Activated T-helper 17 cell treated with anti-CD3 and anti-CD28 coated beads, Interleukin-2, amount 50 U/mL, for 72 hours (primary cell): Measurements from ENCODE around the gene DDTL. TPM values are rescaled to one million over a fixed set of nuclear protein-coding genes. Genes with fewer than 3 reads are reported as not detected.
"Not testable (repeated sequence)": the region's sequence is repeated elsewhere in the genome, so short reads cannot be mapped to it uniquely, and the experiment has no call there.

ENCODE experiments used
- ATAC-seq: fragments of 150-1000 bp; cut with Tn5 transposase; replicated peaks from 2 replicates; pipeline ENCODE4 v1.10.0; 2021; ENCODE audit warnings: mild to moderate bottlenecking, moderate library complexity
- H3K27ac Mint-ChIP-seq: one replicate; pipeline ENCODE4 v1.8.0; 2022; ENCODE audit warnings: mixed read lengths
- H3K27me3 Mint-ChIP-seq: one replicate; pipeline ENCODE4 v1.8.0; 2022; ENCODE audit warnings: mixed read lengths
- H3K36me3 Mint-ChIP-seq: one replicate; pipeline ENCODE4 v1.8.0; 2022; ENCODE audit warnings: low read depth, mild to moderate bottlenecking, mixed read lengths
- H3K4me1 Mint-ChIP-seq: one replicate; pipeline ENCODE4 v1.8.0; 2022; ENCODE audit warnings: mixed read lengths
- H3K4me3 Mint-ChIP-seq: one replicate; pipeline ENCODE4 v1.8.0; 2022; ENCODE audit warnings: mild to moderate bottlenecking, mixed read lengths
- H3K9me3 Mint-ChIP-seq: one replicate; pipeline ENCODE4 v1.8.0; 2022; ENCODE audit warnings: mixed read lengths
- total RNA-seq, 2 donors: library from RNA; stranded (reverse); gene quantifications; one replicate each; pipeline ENCODE4 v1.2.3, GENCODE V29; 2022

DDTL gene
- 1 to 10 TPM; 2.8 to 4.9 TPM for total RNA-seq

DNA sequence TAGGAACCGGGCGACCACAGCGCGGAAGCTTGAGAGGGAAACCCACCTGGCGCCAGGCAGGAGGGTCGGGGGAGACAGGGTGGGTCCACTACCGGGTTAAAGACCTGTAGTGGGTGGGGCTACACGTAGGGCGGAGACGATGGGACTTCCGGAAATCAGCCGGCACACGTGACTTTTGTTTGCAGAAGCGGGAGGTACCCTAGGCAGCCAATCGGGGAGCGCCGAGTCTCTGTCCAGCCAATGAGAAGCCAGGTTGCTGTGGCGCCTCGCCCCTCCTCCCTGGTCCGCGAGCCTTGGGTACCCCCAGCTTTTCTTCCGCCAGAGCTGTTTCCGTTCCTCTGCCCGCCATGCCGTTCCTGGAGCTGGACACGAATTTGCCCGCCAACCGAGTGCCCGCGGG, at the start of gene DDTL:
Gene DDTL, plus strand, starts transcription at position 321 of the 400 bp plus-strand sequence. Its CDS starts 27 bp downstream, at position 348.
- H3K4me3 Mint-ChIP-seq, H3K9me3 Mint-ChIP-seq, H3K27ac Mint-ChIP-seq, H3K27me3 Mint-ChIP-seq: not testable (repeated sequence)
- ATAC-seq: peak; percentile 99
- Mint-ChIP-seq H3K4me1 (peaks cover 16% of the 10 kb centered on the region), H3K36me3 (peaks cover 28% of the 10 kb centered on the region)

DNA sequence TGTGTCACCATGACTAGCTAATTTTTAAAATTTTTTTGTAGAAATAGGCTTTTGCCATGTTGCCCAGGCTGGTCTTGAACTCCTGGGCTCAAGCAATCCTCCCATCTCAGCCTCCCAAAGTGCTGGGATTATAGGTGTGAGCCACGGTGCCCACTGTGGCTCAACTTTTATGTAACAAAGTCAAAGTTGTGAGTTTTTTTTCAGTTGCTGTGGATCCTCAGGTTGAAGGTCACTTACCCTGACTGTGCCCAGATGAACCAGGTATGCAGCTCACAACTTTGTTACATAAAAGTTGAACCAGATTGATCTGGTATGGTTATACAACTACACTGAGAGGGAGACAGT, 46.4 kb upstream of the DDTL start:
- not testable (repeated sequence) for ATAC-seq, H3K4me3 Mint-ChIP-seq, H3K36me3 Mint-ChIP-seq, H3K4me1 Mint-ChIP-seq, H3K9me3 Mint-ChIP-seq, H3K27me3 Mint-ChIP-seq, H3K27ac Mint-ChIP-seq

DNA sequence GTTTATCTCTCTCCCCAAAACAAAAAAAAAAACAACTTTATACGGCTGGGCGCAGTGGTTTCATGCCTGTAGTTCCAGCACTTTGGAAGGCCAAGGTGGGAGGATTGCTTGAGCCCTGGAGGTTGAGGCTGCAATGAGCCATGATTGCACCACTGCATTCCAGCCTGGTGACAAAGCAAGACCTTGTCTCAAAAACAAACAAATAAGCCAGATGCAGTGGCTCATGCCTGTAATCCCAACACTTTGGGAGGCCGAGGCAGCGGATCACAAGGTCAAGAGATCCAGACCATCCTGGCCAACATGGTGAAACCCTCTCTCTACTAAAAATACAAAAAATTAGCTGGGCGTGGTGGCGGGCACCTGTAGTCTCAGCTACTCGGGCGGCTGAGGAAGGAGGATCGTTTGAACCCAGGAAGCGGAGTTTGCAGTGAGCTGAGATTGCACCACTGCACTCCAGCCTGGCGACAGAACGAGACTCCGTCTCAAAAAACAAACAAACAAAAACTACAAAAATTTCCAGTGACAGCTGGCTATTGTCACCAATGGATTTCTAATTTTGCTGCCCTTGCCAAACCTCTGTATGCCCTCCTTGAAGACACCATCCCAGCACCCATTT, 45.0 kb upstream of the DDTL start:
- not testable (repeated sequence) for H3K27me3 Mint-ChIP-seq, H3K36me3 Mint-ChIP-seq, H3K4me1 Mint-ChIP-seq, ATAC-seq, H3K9me3 Mint-ChIP-seq, H3K4me3 Mint-ChIP-seq, H3K27ac Mint-ChIP-seq

DNA sequence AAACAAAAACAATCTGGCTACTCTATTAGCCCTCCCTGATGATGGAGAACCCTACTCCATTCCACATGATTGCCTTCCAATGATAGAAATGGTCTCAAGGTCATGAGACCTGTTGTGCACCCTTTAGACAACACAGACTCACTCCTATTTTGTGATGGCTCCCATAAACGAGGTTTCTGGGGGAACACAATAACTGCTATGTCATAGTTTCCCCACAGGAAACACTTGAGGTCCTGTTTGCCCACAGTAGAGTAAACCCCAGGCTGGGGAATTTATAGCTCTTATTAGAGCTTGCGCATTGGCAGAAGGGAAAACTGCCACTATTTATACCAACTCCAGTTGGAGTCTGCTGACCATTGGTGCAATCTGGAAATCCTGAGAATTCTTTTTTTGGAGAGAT, 43.8 kb upstream of the DDTL start:
- H3K36me3 Mint-ChIP-seq: no peaks in the 10 kb centered on the region
- H3K27me3 Mint-ChIP-seq: no peaks in the 10 kb centered on the region
- no peak for ATAC-seq
- no peak overlapping the region for H3K4me3 Mint-ChIP-seq
- peaks cover 6% of the 10 kb centered on the region for H3K9me3 Mint-ChIP-seq
- no peak overlapping the region for H3K27ac Mint-ChIP-seq
- H3K4me1 Mint-ChIP-seq: no peaks in the 10 kb centered on the region

DNA sequence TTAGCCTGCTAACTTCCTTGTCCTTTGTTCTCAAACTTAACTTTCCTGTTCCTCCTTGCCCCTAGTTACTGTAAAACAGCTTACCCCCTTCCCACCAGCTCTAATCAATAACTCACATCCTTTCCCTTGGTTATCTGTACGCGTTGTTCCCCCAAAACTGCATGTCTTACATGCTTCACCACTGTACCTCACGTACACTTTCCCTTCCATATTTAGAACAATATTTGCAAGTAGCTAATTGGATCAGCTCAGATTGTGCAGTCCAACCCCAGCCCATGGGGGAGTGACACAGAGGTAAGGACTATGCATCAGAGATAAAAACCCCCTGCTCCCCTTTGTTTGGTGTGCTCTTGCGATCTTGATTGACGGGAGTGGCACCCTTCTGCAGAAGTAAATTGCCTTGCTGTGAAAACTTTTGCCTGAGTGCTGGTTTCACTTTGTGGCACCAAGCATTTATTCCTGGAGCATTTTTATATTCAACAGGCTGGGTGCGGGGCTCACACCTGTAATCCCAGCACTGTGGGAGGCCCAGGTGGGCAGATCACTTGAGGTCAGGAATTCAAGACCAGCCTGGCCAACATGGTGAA, 41.6 kb upstream of the DDTL start:
- no peaks in the 10 kb centered on the region for H3K4me1 Mint-ChIP-seq
- ATAC-seq: no peak
- H3K27ac Mint-ChIP-seq: no peak overlapping the region
- H3K27me3 Mint-ChIP-seq: peaks cover 9% of the 10 kb centered on the region
- peaks cover 6% of the 10 kb centered on the region for H3K9me3 Mint-ChIP-seq
- no peaks in the 10 kb centered on the region for H3K36me3 Mint-ChIP-seq
- H3K4me3 Mint-ChIP-seq: no peak overlapping the region

DNA sequence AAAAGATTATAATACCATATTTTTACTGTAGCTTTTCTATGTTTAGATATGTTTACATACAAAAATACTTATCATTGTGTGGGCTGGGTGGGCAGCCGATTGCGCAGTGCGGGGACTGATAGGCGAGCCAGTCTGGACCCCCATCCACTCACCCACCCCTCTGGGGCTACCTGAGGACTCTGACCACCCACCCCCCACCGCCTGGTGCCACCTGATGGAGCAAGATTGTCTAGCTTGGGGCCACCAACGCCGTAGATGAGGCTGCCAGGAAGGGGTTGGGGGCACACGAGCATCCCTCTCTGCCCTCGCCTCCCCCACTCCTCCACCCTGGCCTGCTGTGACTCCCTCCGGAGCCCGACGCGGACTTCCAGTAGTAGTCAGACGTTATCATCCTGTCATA, 40.1 kb upstream of the DDTL start:
- H3K36me3 Mint-ChIP-seq: no peaks in the 10 kb centered on the region
- H3K4me3 Mint-ChIP-seq: no peak overlapping the region
- H3K27me3 Mint-ChIP-seq: peaks cover 15% of the 10 kb centered on the region
- peaks cover 12% of the 10 kb centered on the region for H3K9me3 Mint-ChIP-seq
- no peaks in the 10 kb centered on the region for H3K4me1 Mint-ChIP-seq
- ATAC-seq: no peak
- H3K27ac Mint-ChIP-seq: no peak overlapping the region

DNA sequence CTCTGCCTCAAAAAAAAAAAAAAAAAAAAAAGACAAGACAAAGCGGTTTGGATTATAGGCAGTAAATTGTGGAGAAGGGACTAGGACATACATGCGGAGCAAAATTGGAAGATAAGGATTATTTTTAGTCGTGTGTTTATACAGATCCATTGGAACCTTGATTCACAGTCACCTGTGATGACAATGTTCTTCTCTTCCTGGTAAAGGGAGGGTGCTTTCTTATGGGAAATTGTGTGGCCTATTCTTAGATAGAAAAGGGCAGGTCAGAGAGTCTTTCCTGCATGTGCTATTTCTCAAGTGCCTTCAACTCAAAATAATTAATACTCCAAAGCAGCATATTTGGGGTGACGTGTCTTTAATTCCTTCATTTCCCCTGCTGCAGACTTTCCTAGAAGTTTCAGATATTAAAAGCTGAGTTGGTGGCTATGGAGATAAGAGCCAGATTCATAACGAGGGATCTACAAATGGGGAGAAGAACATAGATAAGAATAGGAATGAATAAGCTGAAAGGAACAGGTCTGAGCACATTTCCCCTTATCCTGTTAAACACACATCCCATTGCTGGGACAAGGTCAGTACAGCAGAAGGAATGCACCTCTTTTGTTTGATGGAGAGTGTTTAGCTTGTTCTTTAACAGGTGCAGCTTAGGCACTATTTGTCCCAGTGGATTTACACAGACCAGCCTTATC, 28.2 kb upstream of the DDTL start:
- no peak for ATAC-seq
- Mint-ChIP-seq H3K36me3 (no peaks in the 10 kb centered on the region), H3K4me3 (no peak overlapping the region), H3K27me3 (peaks cover 4% of the 10 kb centered on the region), H3K27ac (no peak overlapping the region), H3K4me1 (no peaks in the 10 kb centered on the region), H3K9me3 (no peaks in the 10 kb centered on the region)

DNA sequence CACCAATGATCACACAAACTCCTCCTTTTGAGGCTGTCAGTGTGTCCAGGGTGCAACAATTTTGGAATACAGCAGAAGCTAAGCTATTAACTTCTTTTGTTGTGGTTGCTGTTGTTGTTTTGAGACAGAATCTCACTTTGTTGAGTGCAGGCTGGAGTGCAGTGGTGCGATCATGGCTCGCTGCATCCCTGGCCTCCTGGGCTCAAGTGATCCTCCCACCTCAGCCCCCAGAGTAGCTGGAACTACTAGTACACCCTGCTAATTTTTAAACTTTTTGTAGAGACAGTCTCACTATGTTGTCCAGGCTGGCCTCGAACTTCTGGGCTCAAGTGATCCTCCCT, 27.7 kb upstream of the DDTL start:
- H3K9me3 Mint-ChIP-seq: no peaks in the 10 kb centered on the region
- H3K4me3 Mint-ChIP-seq: no peak overlapping the region
- H3K27me3 Mint-ChIP-seq: peaks cover 4% of the 10 kb centered on the region
- H3K4me1 Mint-ChIP-seq: no peaks in the 10 kb centered on the region
- no peak overlapping the region for H3K27ac Mint-ChIP-seq
- no peaks in the 10 kb centered on the region for H3K36me3 Mint-ChIP-seq
- ATAC-seq: no peak

DNA sequence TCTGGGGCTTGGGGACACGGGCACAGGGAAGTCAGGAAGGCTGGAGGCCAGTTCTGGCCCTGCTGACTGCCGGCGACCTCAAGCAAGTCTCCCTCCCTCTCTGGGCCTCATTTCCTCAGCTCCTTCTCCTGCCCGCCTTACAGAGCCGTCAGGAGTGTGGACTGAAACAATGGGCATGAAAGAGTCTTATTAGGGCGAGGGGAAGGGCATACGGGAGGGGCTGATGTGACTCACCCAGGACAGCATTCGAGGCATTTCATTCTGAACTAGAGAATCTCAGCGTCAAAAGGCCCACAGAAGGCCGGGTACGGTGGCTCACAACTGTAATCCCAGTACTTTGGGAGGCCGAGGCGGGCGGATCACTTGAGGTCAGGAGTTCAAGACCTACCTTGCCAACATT, 26.5 kb upstream of the DDTL start:
- not testable (repeated sequence) for ATAC-seq, H3K4me3 Mint-ChIP-seq, H3K27me3 Mint-ChIP-seq, H3K36me3 Mint-ChIP-seq, H3K27ac Mint-ChIP-seq, H3K9me3 Mint-ChIP-seq, H3K4me1 Mint-ChIP-seq

DNA sequence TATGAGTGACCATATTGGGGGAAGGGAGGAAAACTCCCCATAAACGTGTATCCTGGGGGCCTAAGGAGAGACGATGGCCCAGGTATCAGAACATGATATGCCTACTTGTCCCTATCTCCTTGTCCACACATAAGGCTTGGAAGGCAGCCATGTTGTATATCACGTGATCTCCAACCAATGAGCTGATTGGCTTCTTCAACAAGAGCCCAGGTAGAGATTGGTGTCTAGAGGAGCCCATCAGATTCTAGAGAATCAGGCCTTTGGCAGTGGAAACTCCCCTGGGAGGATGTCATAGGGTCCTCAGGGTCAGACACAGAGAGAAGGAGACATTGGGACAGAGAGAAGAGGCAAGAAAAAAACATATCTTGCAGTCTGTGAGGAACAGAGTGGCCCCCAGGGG, 19.3 kb upstream of the DDTL start:
- H3K9me3 Mint-ChIP-seq, H3K36me3 Mint-ChIP-seq, ATAC-seq, H3K4me1 Mint-ChIP-seq, H3K27me3 Mint-ChIP-seq, H3K4me3 Mint-ChIP-seq, H3K27ac Mint-ChIP-seq: not testable (repeated sequence)

DNA sequence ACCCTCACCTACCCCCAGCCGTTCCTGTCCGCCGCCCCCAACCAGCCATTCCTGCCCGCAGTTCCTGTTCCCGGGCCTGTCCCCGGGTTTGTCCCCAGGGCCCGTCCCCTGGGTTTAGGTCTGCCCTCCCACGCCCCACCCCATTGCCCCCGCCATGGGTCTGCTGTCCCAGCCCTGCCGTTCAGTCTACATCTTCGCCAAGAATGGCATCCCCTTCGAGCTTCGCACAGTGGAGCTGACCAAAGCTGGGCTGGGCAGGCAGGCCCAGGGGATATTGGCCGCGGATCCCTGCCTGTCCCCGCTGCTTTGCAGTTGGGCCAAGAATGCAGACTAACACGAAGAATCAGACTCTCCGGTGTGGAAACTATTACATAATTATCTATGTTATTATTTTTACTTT, 16.9 kb upstream of the DDTL start:
- not testable (repeated sequence) for ATAC-seq, H3K4me1 Mint-ChIP-seq, H3K27me3 Mint-ChIP-seq, H3K4me3 Mint-ChIP-seq, H3K36me3 Mint-ChIP-seq, H3K27ac Mint-ChIP-seq, H3K9me3 Mint-ChIP-seq

DNA sequence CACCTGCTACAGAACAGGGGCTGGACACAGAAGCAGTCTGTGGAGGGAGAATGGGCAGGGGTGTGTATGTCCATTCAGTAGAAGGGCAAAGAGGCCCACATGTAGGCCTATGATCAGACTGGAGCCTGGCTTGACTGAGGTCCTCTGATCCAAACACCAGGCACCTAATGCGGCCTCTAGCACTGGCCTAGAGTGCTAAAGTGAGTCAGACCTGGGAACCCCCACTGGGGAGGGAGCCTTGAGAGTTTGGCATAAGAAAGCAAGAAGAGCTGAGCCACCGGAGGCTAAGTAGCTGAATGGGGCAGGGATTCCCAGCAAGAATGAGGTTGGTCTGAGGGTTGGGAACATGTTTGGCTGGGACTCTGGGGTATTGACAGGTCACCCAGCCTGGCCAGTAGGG, 15.3 kb upstream of the DDTL start:
- H3K36me3 Mint-ChIP-seq, H3K9me3 Mint-ChIP-seq, H3K4me3 Mint-ChIP-seq, H3K27me3 Mint-ChIP-seq, H3K27ac Mint-ChIP-seq, H3K4me1 Mint-ChIP-seq: not testable (repeated sequence)
- peak; percentile 51 for ATAC-seq

DNA sequence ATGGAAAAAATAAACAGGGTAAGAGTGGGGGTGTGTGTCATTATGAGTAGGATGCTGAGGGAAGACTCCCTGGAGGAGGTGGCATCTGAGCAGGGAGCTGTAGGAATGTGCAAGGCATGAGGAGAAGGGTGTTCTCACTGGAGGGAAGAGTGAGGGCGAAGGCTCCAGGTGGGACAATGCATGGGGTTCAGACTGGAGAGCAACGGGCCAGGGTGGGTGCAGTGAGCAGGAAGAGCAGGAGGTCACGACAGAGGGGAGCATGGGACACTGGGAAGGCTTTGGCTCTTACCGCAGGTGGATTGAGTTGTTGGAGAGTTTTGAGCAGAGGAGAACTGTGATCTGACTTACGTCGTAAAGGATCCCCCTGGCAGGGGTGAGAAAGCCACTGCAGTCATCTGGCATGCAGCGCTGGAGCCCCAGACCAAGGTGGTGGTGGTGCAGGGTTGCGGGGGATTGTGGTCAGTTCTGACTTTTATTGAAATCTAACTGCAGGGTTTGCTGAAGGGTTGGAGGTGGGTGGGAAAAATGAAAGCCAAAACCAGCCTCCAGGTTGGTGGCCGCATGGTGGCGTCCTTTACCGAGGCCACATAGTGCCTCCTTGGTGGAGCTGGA, 13.8 kb upstream of the DDTL start:
- not testable (repeated sequence) for ATAC-seq, H3K4me1 Mint-ChIP-seq, H3K27ac Mint-ChIP-seq, H3K4me3 Mint-ChIP-seq, H3K36me3 Mint-ChIP-seq, H3K9me3 Mint-ChIP-seq, H3K27me3 Mint-ChIP-seq

DNA sequence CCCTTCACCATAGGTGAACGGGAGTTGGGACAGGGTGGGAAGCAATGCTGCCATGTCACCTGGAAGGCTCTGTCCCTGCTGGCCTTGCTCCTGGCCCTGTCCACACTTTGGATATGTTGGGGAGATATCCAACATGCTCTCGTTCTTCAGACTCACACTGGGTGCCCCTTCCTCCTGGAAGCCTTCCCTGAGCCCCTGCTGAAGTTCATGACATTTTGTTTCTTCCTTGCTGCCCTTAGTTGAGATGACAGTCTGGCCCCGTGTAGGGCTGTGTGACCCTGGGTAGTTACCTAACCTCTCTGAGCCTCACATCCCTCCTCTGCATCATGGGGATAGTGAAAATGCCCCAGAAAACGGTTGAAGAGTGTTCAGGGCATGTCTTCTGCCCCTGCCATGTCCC, 13.2 kb upstream of the DDTL start:
- not testable (repeated sequence) for H3K9me3 Mint-ChIP-seq, H3K4me1 Mint-ChIP-seq, H3K27me3 Mint-ChIP-seq, ATAC-seq, H3K36me3 Mint-ChIP-seq, H3K27ac Mint-ChIP-seq, H3K4me3 Mint-ChIP-seq

DNA sequence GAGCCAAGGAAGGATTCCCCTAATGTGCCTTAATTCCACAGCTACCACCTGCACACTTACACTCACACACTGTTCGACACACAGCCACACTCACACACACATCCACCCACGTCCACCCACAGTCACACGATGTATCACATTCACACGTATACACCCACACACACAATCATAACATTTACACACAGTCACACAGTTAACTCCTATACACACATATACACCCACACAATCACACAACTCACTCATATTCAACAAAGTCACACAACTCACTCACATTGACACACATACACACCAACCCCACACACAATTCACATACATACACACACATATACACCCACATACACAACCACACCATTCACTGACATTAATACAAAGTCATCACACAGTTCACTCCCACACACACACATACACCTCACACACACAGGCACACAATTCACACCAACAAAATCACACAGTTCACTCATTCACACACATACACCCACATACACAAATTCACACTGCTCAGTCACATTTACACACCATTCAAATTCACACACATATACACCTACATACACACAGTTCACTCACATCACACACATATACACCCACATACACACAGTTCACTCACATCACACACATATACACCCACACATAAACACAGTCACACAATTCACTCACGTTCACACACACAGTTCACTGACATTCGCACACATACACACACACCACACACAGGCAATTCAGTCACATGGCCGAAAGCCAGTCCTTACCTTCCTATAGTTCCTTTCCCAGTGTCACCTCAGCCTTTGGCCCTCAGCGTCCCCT, 12.3 kb upstream of the DDTL start:
- H3K27me3 Mint-ChIP-seq, H3K4me1 Mint-ChIP-seq, H3K4me3 Mint-ChIP-seq, ATAC-seq, H3K36me3 Mint-ChIP-seq, H3K9me3 Mint-ChIP-seq: not testable (repeated sequence)
- H3K27ac Mint-ChIP-seq: peak overlapping the region; percentile 23
